Heart left ventricle (tissue), 16 donors: ENCODE results near the gene IQGAP2. TPM values are rescaled to one million over a fixed set of nuclear protein-coding genes. Genes with fewer than 3 reads are reported as not detected.

Experiments
- ATAC-seq, 4 donors: fragments of 200-7000 bp; cut with Tn5 transposase; one replicate each; pipeline ENCODE4 v1.9.1; 2020 to 2022; ENCODE audit warnings: moderate library complexity in 4 of 4, mild to moderate bottlenecking in 3 of 4, moderate number of reproducible peaks in 1 of 4
- DNase-seq, 5 donors: peaks; one replicate each; pipeline ENCODE4 v3.0.0-alpha.2; 2020
- H3K27ac ChIP-seq, 12 donors: fragments of 200-600 bp; sonication (generic) in 4 of 12; one replicate each; pipeline versions ENCODE4 v1.5.0 to v1.8.0; 2016 to 2022; ENCODE audit warnings: mild to moderate bottlenecking in 2 of 12
- H3K27me3 ChIP-seq, 9 donors: fragments of 200-600 bp; sonication (generic) in 2 of 9; one replicate each; pipeline versions ENCODE4 v1.5.1 to v1.8.0; 2016 to 2022; ENCODE audit warnings: mild to moderate bottlenecking in 3 of 9
- H3K36me3 ChIP-seq, 9 donors: fragments of 200-600 bp; sonication (generic) in 2 of 9; one replicate each; pipeline versions ENCODE4 v1.5.0 to v1.8.0; 2018 to 2022; ENCODE audit warnings: mild to moderate bottlenecking in 2 of 9
- H3K4me1 ChIP-seq, 12 donors: fragments of 200-600 bp; sonication (generic) in 4 of 12; one replicate each; pipeline versions ENCODE4 v1.5.0 to v1.8.0; 2016 to 2022; ENCODE audit warnings: mild to moderate bottlenecking in 3 of 12
- H3K4me3 ChIP-seq, 12 donors: fragments of 200-600 bp; sonication (generic) in 4 of 12; one replicate each; pipeline versions ENCODE4 v1.5.0 to v1.8.0; 2017 to 2022; ENCODE audit warnings: mild to moderate bottlenecking in 9 of 12, moderate library complexity in 4 of 12
- H3K9me3 ChIP-seq, 12 donors: fragments of 200-600 bp; sonication (generic) in 4 of 12; one replicate each; pipeline versions ENCODE4 v1.5.0 to v1.8.0; 2016 to 2022; ENCODE audit warnings: mild to moderate bottlenecking in 1 of 12
- CTCF ChIP-seq, 12 donors: fragments of 200-600 bp; sonication (generic) in 4 of 12; IDR thresholded peaks; one replicate each; pipeline versions ENCODE4 v1.5.0 to v1.8.0; 2018 to 2022; ENCODE audit warnings: antibody characterized with exemption in 12 of 12, mild to moderate bottlenecking in 5 of 12
- POLR2A ChIP-seq, 2 donors: fragments of 450-650 bp; IDR thresholded peaks; one replicate each; pipeline ENCODE4 v1.6.1; 2017; ENCODE audit warnings: antibody characterized with exemption in 2 of 2, mild to moderate bottlenecking in 2 of 2, moderate library complexity in 2 of 2
- WGBS, 4 donors: extraction: QIAGEN DNeasy Blood & Tissue Kit in 2 of 4; methylation state at CpG; one replicate each; pipeline versions ENCODE4 v1.1.5 to v1.1.7; 2013 to 2018; 5-methylcytosine and 5-hydroxymethylcytosine counted together
- intact Hi-C, 10 donors: fragments of 100-400 bp; cut with DNase I; formaldehyde crosslinking; loops; one replicate each; pipeline versions ENCODE4 v1.11.1 to v1.14.2; 2022
- polyA plus RNA-seq, 2 donors: library from polyadenylated mRNA; stranded (reverse); fragments of 200-250 nt; gene quantifications; one replicate each; pipeline ENCODE4 v1.2.3, GENCODE V29; 2013
- total RNA-seq, 9 donors: library from RNA; depleted of rRNA in 2 of 9; stranded (reverse); fragments of >200 nt in 2 of 9; fragmentation: NEBNext Ultra II Directional in 3 of 9; extraction: Animal tissue kit (Norgen Biotek cat#: 25700) in 3 of 9; gene quantifications; one replicate each; pipeline versions ENCODE4 v1.1.0 to v1.2.4, GENCODE V29; 2016 to 2023
- donor health status: ischemic (EF 13 %, LVEDD 7.1; RV severe dilation, severe dysfunction).
- donor health status: healthy with polysubstance abuse.
- donor health status: DM: no; HTN: yes; CAD: no.
- donor health status: DM: no; HTN: no; CAD: no.
- donor health status: ischemic (EF 25% LVEDD 6.9; RV normal size, moderate dysfunction).
- donor health status: ischemic (EF 25% LVEDD 5.7; RV mildly dilated, moderate dysfunction).
- donor health status: healthy.
- donor health status: DM: yes; HTN: yes; CAD: no.
- donor health status: ischemic (EF 35%, LVEDD 5.7; RV mildly dilated, moderate dysfunction).
- donor health status: nonischemic (EF 11% LVEDD 7.7; RV severe dilation, severe dysfunction).
- donor health status: DM: yes; HTN: yes; CAD: no.
- donor health status: PGD.
- donor health status: ischemic (EF 29% LVEDD 5.4; RV normal size, mild dysfunction).
- donor health status: nonischemic (EF 23%, LVEDD 6.1; RV moderate dilation, normal function).

Gene IQGAP2
- total and polyA plus RNA-seq, 11 donors: 1.7 to 35.4 (median 6.1) TPM

- ATAC-seq (no peak), DNase-seq (no peak)
- TF ChIP-seq POLR2A (IDR thresholded peaks at IDR 0.05): no peak
- no peak for TF ChIP-seq CTCF (IDR thresholded peaks at IDR 0.05)
- no peaks in the 10 kb centered on the region for H3K27me3 ChIP-seq
- H3K9me3 ChIP-seq: no peaks in the 10 kb centered on the region
- H3K4me1 ChIP-seq: peaks cover 0 to 8% (median 0%) of the 10 kb centered on the region in 12 donors
- WGBS, 4 donors: 85 to 95% (median 91%) methylated on average over 2 of the region's 2 CpGs
- H3K36me3 ChIP-seq: peaks cover 0 to 22% (median 0%) of the 10 kb centered on the region in 9 donors
- peak overlapping the region in 1 of 12 donors; percentile 40 for H3K27ac ChIP-seq
- no peak overlapping the region for H3K4me3 ChIP-seq
- intact Hi-C loops: loop anchor here in 6 of 10 donors (10.0 kb wide), 3 partner anchors 258 to 418 kb away; no protein-coding TSS in a partner anchor
These were observed 203.6 kb downstream of the IQGAP2 start for GRCh38 chr5:76606701-76607100.

- peak in 1 of 5 donors; percentile 21 for DNase-seq
- peak overlapping the region in 3 of 12 donors; percentile 3 to 9 (median 6) for H3K4me3 ChIP-seq
These were observed 204.3 kb downstream of the IQGAP2 start for GRCh38 chr5:76607353-76607871.

GRCh38 chr5:76608833-76609232, 205.7 kb downstream of the IQGAP2 start:
- H3K4me1 ChIP-seq: peaks cover 0 to 8% (median 0%) of the 10 kb centered on the region in 12 donors
- H3K9me3 ChIP-seq: no peaks in the 10 kb centered on the region
- DNase-seq: no peak
- ATAC-seq: peak in 2 of 4 donors; percentile 46 to 64
- TF ChIP-seq CTCF (IDR thresholded peaks at IDR 0.05): no peak
- TF ChIP-seq POLR2A (IDR thresholded peaks at IDR 0.05): no peak
- H3K27me3 ChIP-seq: no peaks in the 10 kb centered on the region
- 46 to 58% (median 55%) methylated on average over 4 of the region's 4 CpGs for WGBS, 4 donors
- H3K4me3 ChIP-seq: no peak overlapping the region
- intact Hi-C loops: loop anchor here in 6 of 10 donors (10.0 kb wide), 3 partner anchors 256 to 416 kb away; no protein-coding TSS in a partner anchor
- H3K27ac ChIP-seq: no peak overlapping the region
- peaks cover 0 to 25% (median 0%) of the 10 kb centered on the region in 9 donors for H3K36me3 ChIP-seq

More at GRCh38 chr5:76607353-76607871, 204.3 kb downstream of the IQGAP2 start:
- Histone ChIP-seq H3K4me1 (peaks cover 0 to 8% (median 0%) of the 10 kb centered on the region in 12 donors), H3K36me3 (peaks cover 0 to 25% (median 0%) of the 10 kb centered on the region in 9 donors), H3K9me3 (no peaks in the 10 kb centered on the region), H3K27ac (peak overlapping the region in 4 of 12 donors; percentile 7 to 43 (median 36)), H3K27me3 (no peaks in the 10 kb centered on the region)
- intact Hi-C loops: loop anchor here in 6 of 10 donors (10.0 kb wide), 3 partner anchors 257 to 417 kb away; no protein-coding TSS in a partner anchor
- no peak for TF ChIP-seq CTCF (IDR thresholded peaks at IDR 0.05)
- no peak for TF ChIP-seq POLR2A (IDR thresholded peaks at IDR 0.05)
- WGBS, 4 donors: 39 to 52% (median 41%) methylated on average over 9 of the region's 9 CpGs
- ATAC-seq: peak in 1 of 4 donors; percentile 26

GRCh38 chr5:76610196-76610595, 207.1 kb downstream of the IQGAP2 start:
- H3K4me3 ChIP-seq: no peak overlapping the region
- ATAC-seq: no peak
- no peak for DNase-seq
- H3K9me3 ChIP-seq: no peaks in the 10 kb centered on the region
- H3K27me3 ChIP-seq: no peaks in the 10 kb centered on the region
- WGBS, 4 donors: 81 to 87% (median 84%) methylated on average over 1 of the region's 1 CpG
- H3K4me1 ChIP-seq: peaks cover 0 to 8% (median 0%) of the 10 kb centered on the region in 12 donors
- intact Hi-C loops: no loop called here
- TF ChIP-seq CTCF (IDR thresholded peaks at IDR 0.05) (no peak), POLR2A (IDR thresholded peaks at IDR 0.05) (no peak)
- H3K36me3 ChIP-seq: peaks cover 0 to 18% (median 0%) of the 10 kb centered on the region in 9 donors
- H3K27ac ChIP-seq: no peak overlapping the region
